PC-9 (cell line): ENCODE results near the gene GPATCH2. TPM values are rescaled to one million over a fixed set of nuclear protein-coding genes. Genes with fewer than 3 reads are reported as not detected.

Source experiments
- BruUV-seq: library from RNA; stranded (reverse); fragments of 400-500 nt; replicated peaks from 2 replicates; lab custom pipeline; 2021; lab: Mats Ljungman, UMichigan
- CTCF ChIA-PET: fragments of 300-600 bp; sonication (Branson Sonifier 250); formaldehyde crosslinking; loops from one replicate; lab custom pipeline; 2022; ENCODE audit warnings: antibody characterized with exemption; lab: Charles Lee
- POLR2A ChIA-PET: fragments of 300-600 bp; sonication (Branson Sonifier 250); formaldehyde crosslinking; loops from one replicate; lab custom pipeline; 2022; ENCODE audit warnings: antibody characterized with exemption; ENCODE audit not compliant: unreplicated experiment; lab: Charles Lee
- DNase-seq, 2 experiments: peaks; one replicate each; pipeline versions ENCODE4 v3.0.0 to v3.0.0-alpha.2; 2015 to 2022; ENCODE audit warnings: mixed read lengths in 1 of 2
- H2AFZ ChIP-seq: fragments of 200-600 bp; sonication (generic); 2 replicates; pipeline ENCODE4 v1.8.1; 2017; ENCODE audit warnings: antibody characterized with exemption
- H3F3A ChIP-seq: fragments of 200-600 bp; sonication (generic); 2 replicates; pipeline ENCODE4 v1.8.1; 2017; ENCODE audit warnings: antibody characterized with exemption, mild to moderate bottlenecking, low read depth; ENCODE audit not compliant: insufficient read depth
- H3K27ac ChIP-seq: fragments of 200-600 bp; sonication (generic); 2 replicates; pipeline ENCODE4 v1.6.1; 2016; ENCODE audit warnings: mixed run types
- H3K27me3 ChIP-seq: fragments of 200-600 bp; sonication (generic); 2 replicates; pipeline ENCODE4 v1.6.1; 2016; ENCODE audit warnings: low read depth, mixed run types; ENCODE audit not compliant: insufficient read depth
- H3K36me3 ChIP-seq: fragments of 200-600 bp; sonication (generic); 2 replicates; pipeline ENCODE4 v1.6.1; 2016; ENCODE audit warnings: low read depth, mixed run types
- H3K4me1 ChIP-seq: fragments of 200-600 bp; sonication (generic); replicated peaks from 2 replicates; pipeline ENCODE4 v1.6.1; 2016; ENCODE audit warnings: mixed run types; ENCODE audit not compliant: insufficient read depth
- H3K4me2 ChIP-seq: fragments of 200-600 bp; sonication (generic); 2 replicates; pipeline ENCODE4 v1.6.1; 2017; ENCODE audit warnings: mixed run types
- H3K4me3 ChIP-seq: fragments of 200-600 bp; sonication (generic); 2 replicates; pipeline ENCODE4 v1.6.1; 2016; ENCODE audit warnings: mixed run types
- H3K79me2 ChIP-seq: fragments of 200-600 bp; sonication (generic); 2 replicates; pipeline ENCODE4 v1.6.1; 2017; ENCODE audit warnings: low read depth, mixed run types
- H3K9me2 ChIP-seq: fragments of 200-600 bp; sonication (generic); 2 replicates; pipeline ENCODE4 v1.8.1; 2017; ENCODE audit warnings: mild to moderate bottlenecking; ENCODE audit not compliant: insufficient read depth
- H3K9me3 ChIP-seq: fragments of 200-600 bp; sonication (generic); 2 replicates; pipeline ENCODE4 v1.8.1; 2016; ENCODE audit warnings: low read depth; ENCODE audit not compliant: insufficient read depth
- H4K20me1 ChIP-seq: fragments of 200-600 bp; sonication (generic); 2 replicates; pipeline ENCODE4 v1.8.1; 2017; ENCODE audit not compliant: insufficient read depth
- EZH2 ChIP-seq: fragments of 200-600 bp; sonication (generic); IDR thresholded peaks from 2 replicates; pipeline ENCODE4 v1.8.0; 2017; ENCODE audit warnings: antibody characterized with exemption, low read depth
- intact Hi-C: fragments of 100-400 bp; cut with micrococcal nuclease; formaldehyde crosslinking; loops from one replicate; pipeline ENCODE4 v1.10.0; 2022; ENCODE audit not compliant: unreplicated experiment
- total RNA-seq: library from RNA; stranded (reverse); gene quantifications from 2 replicates; pipeline ENCODE4 v1.2.3, GENCODE V29; 2021
- TF ChIP-seq, protein P1 (sequence below): fragments of 200-600 bp; sonication (generic); conservative IDR thresholded peaks from 2 replicates; pipeline ENCODE4 v1.6.1; 2017; ENCODE audit warnings: mixed run types, antibody characterized with exemption, mild to moderate bottlenecking, moderate library complexity

Gene GPATCH2
- total RNA-seq, 1 experiment from 2014 or later, result 14.8 TPM

DNA sequence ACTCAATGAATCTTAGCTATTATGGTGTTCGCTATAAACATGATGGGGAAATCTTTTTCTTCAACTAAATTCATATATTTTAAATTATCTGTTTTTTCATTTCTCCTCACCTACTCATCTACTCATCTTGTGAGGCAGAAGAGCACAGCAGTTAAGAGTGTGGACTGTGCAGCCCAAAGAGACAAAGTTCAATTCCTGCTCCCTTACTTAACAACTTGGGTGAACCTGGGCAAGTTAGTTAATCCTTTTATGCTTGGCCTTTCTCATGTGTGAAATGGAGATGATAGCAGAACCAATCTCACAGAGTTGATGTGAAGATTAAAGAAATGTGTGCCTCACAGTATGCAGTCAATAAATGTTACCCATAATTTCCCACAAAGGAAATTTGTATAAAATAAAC, 168.2 kb downstream of the GPATCH2 start:
- POLR2A ChIA-PET, result interaction anchor here (0.6 kb wide), 1 partner anchor 34 kb away, joined by 11 read pairs; no protein-coding TSS in a partner anchor
- H4K20me1 ChIP-seq, result no peaks in the 10 kb centered on the region
- H3K79me2 ChIP-seq, result no peaks in the 10 kb centered on the region
- no peak for DNase-seq
- no peak overlapping the region for H3K4me2 ChIP-seq
- intact Hi-C loops, result no loop called here
- no peak for TF ChIP-seq EZH2
- TF ChIP-seq, protein P1, sequence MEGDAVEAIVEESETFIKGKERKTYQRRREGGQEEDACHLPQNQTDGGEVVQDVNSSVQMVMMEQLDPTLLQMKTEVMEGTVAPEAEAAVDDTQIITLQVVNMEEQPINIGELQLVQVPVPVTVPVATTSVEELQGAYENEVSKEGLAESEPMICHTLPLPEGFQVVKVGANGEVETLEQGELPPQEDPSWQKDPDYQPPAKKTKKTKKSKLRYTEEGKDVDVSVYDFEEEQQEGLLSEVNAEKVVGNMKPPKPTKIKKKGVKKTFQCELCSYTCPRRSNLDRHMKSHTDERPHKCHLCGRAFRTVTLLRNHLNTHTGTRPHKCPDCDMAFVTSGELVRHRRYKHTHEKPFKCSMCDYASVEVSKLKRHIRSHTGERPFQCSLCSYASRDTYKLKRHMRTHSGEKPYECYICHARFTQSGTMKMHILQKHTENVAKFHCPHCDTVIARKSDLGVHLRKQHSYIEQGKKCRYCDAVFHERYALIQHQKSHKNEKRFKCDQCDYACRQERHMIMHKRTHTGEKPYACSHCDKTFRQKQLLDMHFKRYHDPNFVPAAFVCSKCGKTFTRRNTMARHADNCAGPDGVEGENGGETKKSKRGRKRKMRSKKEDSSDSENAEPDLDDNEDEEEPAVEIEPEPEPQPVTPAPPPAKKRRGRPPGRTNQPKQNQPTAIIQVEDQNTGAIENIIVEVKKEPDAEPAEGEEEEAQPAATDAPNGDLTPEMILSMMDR, result no peak
- H2AFZ ChIP-seq, result no peak overlapping the region
- no peaks in the 10 kb centered on the region for H3K9me2 ChIP-seq
- H3K36me3 ChIP-seq, result no peaks in the 10 kb centered on the region; the same call in 1 of the 2 replicates
- no peak overlapping the region for H3K4me3 ChIP-seq
- H3K27ac ChIP-seq, result no peak overlapping the region
- no TSS peak for BruUV-seq
- CTCF ChIA-PET, result no interaction called here
- H3F3A ChIP-seq, result no peaks in the 10 kb centered on the region
- H3K27me3 ChIP-seq, result no peaks in the 10 kb centered on the region
- 0 out of 2 replicates have a peak, but pooled peaks cover 2% of the 10 kb centered on the region for H3K9me3 ChIP-seq
- H3K4me1 ChIP-seq, result no peaks in the 10 kb centered on the region

DNA sequence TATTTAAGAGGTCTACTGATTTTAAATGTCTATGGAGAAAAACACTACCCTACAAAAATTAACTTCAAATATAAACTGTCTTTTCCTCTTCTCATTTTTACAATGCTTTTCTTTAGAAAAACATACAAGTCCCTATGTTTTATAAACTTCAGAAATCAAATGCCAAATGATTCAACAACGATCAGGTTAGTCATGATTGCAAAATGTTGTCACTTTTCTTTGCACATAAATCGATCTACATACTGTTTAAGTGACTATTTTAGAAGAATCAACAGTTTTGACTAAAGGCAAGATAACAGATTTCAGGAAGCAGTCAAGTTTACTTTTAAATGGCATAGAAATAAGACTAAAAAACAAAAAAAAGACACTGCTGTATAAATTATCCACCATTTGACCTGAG, 168.7 kb downstream of the GPATCH2 start:
- intact Hi-C loops, result no loop called here

DNA sequence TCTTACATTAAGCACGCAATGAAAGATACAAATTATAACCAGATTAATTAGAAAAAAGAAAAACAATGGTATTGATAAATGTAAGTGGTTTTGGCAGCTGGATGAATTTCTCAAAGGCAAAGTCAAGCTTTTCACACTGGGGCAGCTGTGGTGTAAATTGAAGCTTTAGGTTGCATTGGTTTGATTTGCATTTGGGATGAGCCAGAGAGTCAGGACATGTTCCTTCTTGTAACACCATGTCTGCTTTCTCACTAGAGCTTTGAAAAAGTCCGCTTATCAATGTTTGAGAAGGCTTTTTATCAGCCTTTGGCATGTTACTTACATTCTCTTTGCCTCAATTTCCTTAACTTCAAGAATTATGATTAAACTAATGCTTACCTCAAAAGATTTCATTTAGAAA, 173.9 kb downstream of the GPATCH2 start:
- no peak overlapping the region for H3K27ac ChIP-seq
- TF ChIP-seq, protein P1, result no peak
- H3K4me1 ChIP-seq, result no peaks in the 10 kb centered on the region
- no peaks in the 10 kb centered on the region for H4K20me1 ChIP-seq
- no peaks in the 10 kb centered on the region for H3F3A ChIP-seq
- H3K4me2 ChIP-seq, result no peak overlapping the region
- BruUV-seq, result no TSS peak
- intact Hi-C loops, result no loop called here
- no peaks in the 10 kb centered on the region for H3K36me3 ChIP-seq
- no peaks in the 10 kb centered on the region for H3K79me2 ChIP-seq
- CTCF ChIA-PET, result no interaction called here
- H3K9me2 ChIP-seq, result no peaks in the 10 kb centered on the region
- POLR2A ChIA-PET, result no interaction called here
- H3K9me3 ChIP-seq, result no peaks in the 10 kb centered on the region
- DNase-seq, result no peak
- H3K27me3 ChIP-seq, result no peaks in the 10 kb centered on the region
- no peak overlapping the region for H2AFZ ChIP-seq
- H3K4me3 ChIP-seq, result no peak overlapping the region

More for the DNA sequence above, 168.7 kb downstream of the GPATCH2 start:
- no peaks in the 10 kb centered on the region for H3K9me2 ChIP-seq
- TF ChIP-seq, protein P1, result no peak
- no peak for TF ChIP-seq EZH2
- no TSS peak for BruUV-seq
- no peaks in the 10 kb centered on the region for H3K79me2 ChIP-seq
- ChIA-PET POLR2A (no interaction called here), CTCF (no interaction called here)
- H3K36me3 ChIP-seq, result no peaks in the 10 kb centered on the region; the same call in 1 of the 2 replicates
- no peaks in the 10 kb centered on the region for H3K27me3 ChIP-seq
- no peaks in the 10 kb centered on the region for H3K4me1 ChIP-seq
- 0 out of 2 replicates have a peak, but pooled peaks cover 2% of the 10 kb centered on the region for H3K9me3 ChIP-seq
- H3F3A ChIP-seq, result no peaks in the 10 kb centered on the region
- no peak overlapping the region for H3K27ac ChIP-seq
- H3K4me2 ChIP-seq, result no peak overlapping the region
- H4K20me1 ChIP-seq, result no peaks in the 10 kb centered on the region
- DNase-seq, result no peak
- H2AFZ ChIP-seq, result no peak overlapping the region
- H3K4me3 ChIP-seq, result no peak overlapping the region
